GM23338 (cell line): ENCODE results near the gene PRPF19. TPM values are rescaled to one million over a fixed set of nuclear protein-coding genes. Genes with fewer than 3 reads are reported as not detected.

Experiments used
- ATAC-seq: fragments of 200-7000 bp; cut with Tn5 transposase; 3 replicates; pipeline ENCODE4 v1.9.1; 2020
- DNase-seq: peaks from one replicate; pipeline ENCODE4 v3.0.0-alpha.2; 2015; ENCODE audit warnings: low spot score
- H2AFZ ChIP-seq: fragments of 200-600 bp; sonication (generic); 2 replicates; pipeline ENCODE4 v1.8.0; 2016; ENCODE audit warnings: antibody characterized with exemption, mild to moderate bottlenecking, moderate library complexity
- H3F3A ChIP-seq: fragments of 200-600 bp; sonication (generic); replicated peaks from 2 replicates; pipeline ENCODE4 v1.8.0; 2017; ENCODE audit warnings: antibody characterized with exemption, mixed run types, low read depth
- H3K27ac ChIP-seq: fragments of 200-600 bp; sonication (generic); 2 replicates; pipeline ENCODE4 v1.6.1; 2016; ENCODE audit warnings: low read depth
- H3K27me3 ChIP-seq: fragments of 200-600 bp; sonication (generic); 2 replicates; pipeline ENCODE4 v1.8.0; 2016; ENCODE audit warnings: mild to moderate bottlenecking, mixed run types, moderate library complexity; ENCODE audit not compliant: insufficient read depth
- H3K36me3 ChIP-seq: fragments of 200-600 bp; sonication (generic); 2 replicates; pipeline ENCODE4 v1.8.0; 2016; ENCODE audit warnings: mild to moderate bottlenecking; ENCODE audit not compliant: insufficient read depth
- H3K4me1 ChIP-seq: fragments of 200-600 bp; sonication (generic); 2 replicates; pipeline ENCODE4 v1.8.0; 2016; ENCODE audit warnings: mild to moderate bottlenecking, moderate library complexity; ENCODE audit not compliant: insufficient read depth
- H3K4me2 ChIP-seq: fragments of 200-600 bp; sonication (generic); 2 replicates; pipeline ENCODE4 v1.7.1; 2017; ENCODE audit warnings: mixed run types
- H3K4me3 ChIP-seq: fragments of 200-600 bp; sonication (generic); 2 replicates; pipeline ENCODE4 v1.6.1; 2016; ENCODE audit warnings: mixed run types
- H3K79me2 ChIP-seq: fragments of 200-600 bp; sonication (generic); replicated peaks from 2 replicates; pipeline ENCODE4 v1.8.0; 2017; ENCODE audit warnings: mild to moderate bottlenecking; ENCODE audit not compliant: insufficient read depth
- H3K9me2 ChIP-seq: fragments of 200-600 bp; sonication (generic); 2 replicates; pipeline ENCODE4 v1.8.0; 2017; ENCODE audit not compliant: insufficient read depth
- H4K20me1 ChIP-seq: fragments of 200-600 bp; sonication (generic); replicated peaks from 2 replicates; pipeline ENCODE4 v1.8.0; 2017; ENCODE audit warnings: mild to moderate bottlenecking; ENCODE audit not compliant: insufficient read depth
- H3K27ac Mint-ChIP-seq: 2 replicates; pipeline ENCODE4 v1.8.0; 2020; ENCODE audit warnings: inconsistent platforms, mild to moderate bottlenecking, moderate library complexity, mixed read lengths
- H3K27me3 Mint-ChIP-seq: 3 replicates; pipeline ENCODE4 v1.8.0; 2022; ENCODE audit warnings: low read depth, mild to moderate bottlenecking, moderate library complexity, mixed read lengths, inconsistent platforms; ENCODE audit not compliant: insufficient read depth, poor library complexity
- H3K36me3 Mint-ChIP-seq: 3 replicates; pipeline ENCODE4 v1.8.0; 2021; ENCODE audit warnings: low read depth, mild to moderate bottlenecking, inconsistent platforms, moderate library complexity, mixed read lengths
- H3K4me1 Mint-ChIP-seq: 3 replicates; pipeline ENCODE4 v1.8.0; 2020; ENCODE audit warnings: mild to moderate bottlenecking, inconsistent platforms, mixed read lengths
- H3K4me3 Mint-ChIP-seq: 3 replicates; pipeline ENCODE4 v1.8.0; 2021; ENCODE audit warnings: moderate library complexity, mild to moderate bottlenecking, inconsistent platforms, mixed read lengths
- H3K9me3 Mint-ChIP-seq: 3 replicates; pipeline ENCODE4 v1.8.0; 2020; ENCODE audit warnings: moderate library complexity, mild to moderate bottlenecking, inconsistent platforms, mixed read lengths
- CREB1 ChIP-seq: fragments of 250-450 bp; sonication (Bioruptor Pico); IDR thresholded peaks from 2 replicates; pipeline ENCODE4 v1.5.0; 2020; ENCODE audit warnings: low read depth, mild to moderate bottlenecking, moderate library complexity
- EZH2 ChIP-seq: fragments of 200-600 bp; sonication (generic); IDR thresholded peaks from one replicate; pipeline ENCODE4 v1.8.0; 2017; ENCODE audit warnings: antibody characterized with exemption, mild to moderate bottlenecking, low read depth; ENCODE audit not compliant: unreplicated experiment
- EZH2phosphoT487 ChIP-seq: fragments of 200-600 bp; sonication (generic); IDR thresholded peaks from one replicate; pipeline ENCODE4 v1.8.1; 2018; ENCODE audit warnings: antibody characterized with exemption; ENCODE audit not compliant: unreplicated experiment
- JUNB ChIP-seq: IDR thresholded peaks from one replicate; pipeline ENCODE4 v1.6.1; 2016; ENCODE audit warnings: antibody characterized with exemption; ENCODE audit not compliant: unreplicated experiment
- REST ChIP-seq: IDR thresholded peaks from one replicate; pipeline ENCODE4 v1.6.1; 2018; ENCODE audit warnings: antibody characterized with exemption; ENCODE audit not compliant: unreplicated experiment
- ZNF331 ChIP-seq: fragments of 250-450 bp; sonication (Bioruptor Pico); IDR thresholded peaks from 2 replicates; pipeline ENCODE4 v1.5.0; 2020; ENCODE audit warnings: low read depth, mild to moderate bottlenecking, moderate library complexity
- ZNF462 ChIP-seq: fragments of 250-450 bp; sonication (Bioruptor Pico); IDR thresholded peaks from 2 replicates; pipeline ENCODE4 v1.5.0; 2020; ENCODE audit warnings: mild to moderate bottlenecking, moderate library complexity
- polyA plus RNA-seq: library from polyadenylated mRNA; unstranded; fragments of >200 nt; fragmentation: Nextera tagmentation; extraction: Ambion mirVana; gene quantifications from 2 replicates; pipeline ENCODE4 v1.2.1, GENCODE V29; 2016
- total RNA-seq: library from RNA; depleted of rRNA; stranded (reverse); fragments of >200 nt; shearing (Covaris generic); gene quantifications from 2 replicates; pipeline ENCODE4 v1.2.3, GENCODE V29; 2014

PRPF19 gene
- total and polyA plus RNA-seq, 2 experiments from 2014 or later, result 153 to 161 TPM

DNA sequence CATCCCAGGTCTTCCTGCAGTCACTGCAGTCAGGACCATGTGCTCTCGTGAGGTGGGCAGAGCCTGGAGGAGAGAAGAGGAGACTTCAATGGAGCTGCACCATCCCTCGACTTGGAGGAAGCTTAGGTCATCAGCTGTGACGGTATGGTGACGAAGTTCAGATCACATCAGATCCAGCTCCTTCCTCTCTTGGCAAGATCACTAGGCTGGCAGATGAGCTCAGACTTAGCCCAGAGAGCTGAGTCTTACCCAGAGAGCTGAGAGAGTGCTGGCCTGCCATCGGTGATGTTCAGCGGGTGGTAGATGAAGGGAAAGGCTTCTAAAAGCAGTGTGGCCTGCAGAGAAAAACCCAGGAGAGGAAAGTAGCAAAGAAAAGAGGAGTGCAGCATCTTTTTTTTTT lies 47.4 kb upstream of the PRPF19 start (continued):
- TF ChIP-seq ZNF462, result no peak
- TF ChIP-seq EZH2, result no peak

GRCh38 chr11:60952742-60953170 lies 46.4 kb upstream of the PRPF19 start:
- Mint-ChIP-seq H3K36me3 (no peaks in the 10 kb centered on the region), H3K4me3 (peak overlapping the region; percentile 67), H3K27me3 (peaks cover 30% of the 10 kb centered on the region), H3K27ac (no peak overlapping the region; the same call in 1 of the 2 replicates), H3K4me1 (peaks cover 30% of the 10 kb centered on the region), H3K9me3 (no peaks in the 10 kb centered on the region)
- ATAC-seq (peak; percentile 4; the same call in 1 of the 3 replicates), DNase-seq (no peak)
- peaks cover 5% of the 10 kb centered on the region for H3F3A ChIP-seq
- H3K4me3 ChIP-seq, result peak overlapping the region; percentile 68
- H4K20me1 ChIP-seq, result no peaks in the 10 kb centered on the region
- peak overlapping the region; percentile 99 for H2AFZ ChIP-seq
- H3K4me2 ChIP-seq, result peak overlapping the region; percentile 90
- no peaks in the 10 kb centered on the region for H3K36me3 ChIP-seq
- no peaks in the 10 kb centered on the region for H3K9me2 ChIP-seq
- H3K79me2 ChIP-seq, result peaks cover 6% of the 10 kb centered on the region; the same call in 1 of the 2 replicates
- H3K4me1 ChIP-seq, result peaks cover 20% of the 10 kb centered on the region
- H3K27ac ChIP-seq, result no peak overlapping the region
- H3K27me3 ChIP-seq, result peaks cover 30% of the 10 kb centered on the region
- TF ChIP-seq CREB1 (CRISPR knock-in tag) (no peak), REST (no peak), EZH2phosphoT487 (no peak), ZNF331 (no peak), JUNB (no peak)
